PC-3 (cell line): ENCODE results near the gene MARK2.

Source experiments
- CTCF ChIP-seq: fragments of 300-600 bp; sonication (generic); conservative IDR thresholded peaks from 2 replicates; pipeline ENCODE4 v1.5.1; 2017; ENCODE audit warnings: antibody characterized with exemption, low read depth, mild to moderate bottlenecking, low read length
- EZH2phosphoT487 ChIP-seq: fragments of 300-600 bp; sonication (generic); IDR thresholded peaks from 2 replicates; pipeline ENCODE4 v1.6.1; 2018; ENCODE audit warnings: mild to moderate bottlenecking, antibody characterized with exemption, low read length, borderline replicate concordance

GRCh38 chr11:63942803-63943202 is 103.9 kb downstream of the MARK2 start:
- TF ChIP-seq CTCF (no peak), EZH2phosphoT487 (no peak)
